Epidermal melanocyte (primary cell): Measurements from ENCODE around the gene HSD11B1.

ENCODE experiments used
- DNase-seq: peaks from one replicate; pipeline ENCODE4 v3.0.0; 2011; ENCODE audit warnings: low spot score; ENCODE audit not compliant: insufficient read length

The HSD11B1 gene

DNA sequence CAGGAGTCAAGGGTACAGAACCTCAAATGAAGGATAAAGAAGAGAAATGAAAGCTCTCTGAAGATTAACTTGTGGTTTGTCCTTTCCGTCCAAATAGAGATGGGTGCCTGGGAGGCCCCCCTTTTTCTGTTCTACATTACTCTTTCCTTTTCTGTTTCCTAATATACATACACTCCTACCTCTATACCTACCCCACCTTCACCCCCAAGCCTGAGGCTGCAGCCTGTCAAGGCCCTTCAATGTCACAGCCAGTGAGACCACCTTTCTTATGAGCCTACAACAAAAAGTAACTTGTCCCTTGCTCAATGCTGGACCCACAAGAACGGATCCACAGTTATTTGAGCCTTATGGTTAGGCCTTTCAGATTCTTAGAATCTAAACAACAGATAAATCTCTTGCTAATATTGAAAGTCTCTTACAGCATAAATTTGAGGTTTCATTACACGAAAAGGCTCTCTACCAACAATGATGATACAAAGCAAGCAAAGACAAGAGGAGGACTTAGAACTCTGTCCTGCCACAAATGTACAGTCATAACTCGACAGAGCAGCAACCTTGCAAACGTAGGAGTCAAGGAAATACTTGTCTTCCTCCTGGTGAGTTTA is 47.1 kb downstream of the HSD11B1 start:
- DNase-seq = no peak

DNA sequence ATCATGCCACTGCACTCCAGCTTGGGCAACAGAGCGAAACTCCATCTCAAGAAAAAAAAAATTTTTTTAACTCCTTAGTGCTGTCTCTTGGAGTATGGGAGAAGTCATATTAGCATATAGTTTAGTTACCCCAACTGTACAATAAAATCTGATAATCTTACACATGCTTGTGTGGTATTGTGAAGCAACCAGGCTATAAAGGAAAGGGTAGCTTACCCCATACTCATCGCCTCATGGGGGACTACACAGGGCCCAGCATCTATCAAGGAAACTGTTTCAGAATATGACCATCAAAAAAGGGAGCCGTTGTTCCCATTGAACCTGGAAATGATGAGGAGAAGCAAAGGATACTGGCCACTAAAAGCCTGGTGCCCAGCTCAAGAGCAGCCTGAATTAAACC is 48.2 kb downstream of the HSD11B1 start:
- DNase-seq = no peak

DNA sequence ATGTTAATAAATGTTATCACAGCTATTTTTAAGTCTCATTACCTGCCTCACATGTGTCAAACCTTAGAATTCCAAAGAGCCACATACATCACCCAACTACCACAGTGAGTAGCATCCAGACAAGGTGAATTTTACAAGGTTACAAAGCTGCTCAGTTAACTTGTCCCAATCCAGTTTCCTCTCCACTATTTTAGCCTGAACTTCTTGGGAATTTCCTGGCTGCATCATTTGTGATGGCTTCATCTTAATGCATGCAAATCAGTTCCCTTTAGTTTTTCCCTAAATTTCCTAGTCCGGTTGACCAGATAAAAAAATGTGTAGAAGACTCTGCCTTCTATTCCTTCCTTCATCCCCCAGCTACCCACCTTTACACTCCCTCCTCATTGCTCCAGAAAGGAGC is 50.6 kb downstream of the HSD11B1 start:
- DNase-seq = no peak

DNA sequence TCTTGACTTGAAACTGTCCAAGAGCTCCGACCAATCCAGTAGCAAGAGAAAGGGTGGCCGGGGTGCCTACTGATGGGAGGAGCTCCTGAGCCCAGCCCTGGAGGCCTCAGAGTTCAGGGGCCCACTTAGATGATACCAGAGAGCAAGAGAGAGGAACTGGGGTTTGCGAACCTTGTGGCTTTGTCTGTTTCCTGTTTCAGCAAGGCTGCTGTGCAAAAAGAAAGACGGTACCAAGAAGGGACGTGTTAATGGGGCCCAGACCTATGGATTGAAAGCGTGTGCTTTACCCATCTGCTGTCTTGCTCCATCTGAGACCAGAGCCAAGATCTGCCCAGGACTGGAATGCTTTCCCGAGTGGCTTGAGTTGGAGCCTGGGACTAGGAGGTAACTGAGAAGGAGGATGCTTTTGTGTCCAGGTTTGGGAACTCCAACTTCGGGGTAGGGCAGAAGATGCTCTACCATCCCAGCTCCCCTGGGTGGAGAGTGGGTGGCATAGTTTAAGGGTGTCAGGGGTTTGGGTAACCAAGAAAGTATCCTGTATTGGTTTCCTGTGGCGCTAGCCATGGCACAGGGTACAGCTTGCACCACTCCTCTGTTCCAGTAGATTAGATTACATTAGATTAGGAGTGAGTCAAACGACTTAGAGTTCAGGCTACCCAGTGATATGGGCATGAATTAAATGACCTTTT is 51.4 kb downstream of the HSD11B1 start, which contains the start of gene TRAF3IP3:
Gene TRAF3IP3 (plus strand): TSS at position 128 of the 689 bp plus-strand sequence. CDS start 3,987 bp downstream, outside the sequence.
- DNase-seq = no peak

DNA sequence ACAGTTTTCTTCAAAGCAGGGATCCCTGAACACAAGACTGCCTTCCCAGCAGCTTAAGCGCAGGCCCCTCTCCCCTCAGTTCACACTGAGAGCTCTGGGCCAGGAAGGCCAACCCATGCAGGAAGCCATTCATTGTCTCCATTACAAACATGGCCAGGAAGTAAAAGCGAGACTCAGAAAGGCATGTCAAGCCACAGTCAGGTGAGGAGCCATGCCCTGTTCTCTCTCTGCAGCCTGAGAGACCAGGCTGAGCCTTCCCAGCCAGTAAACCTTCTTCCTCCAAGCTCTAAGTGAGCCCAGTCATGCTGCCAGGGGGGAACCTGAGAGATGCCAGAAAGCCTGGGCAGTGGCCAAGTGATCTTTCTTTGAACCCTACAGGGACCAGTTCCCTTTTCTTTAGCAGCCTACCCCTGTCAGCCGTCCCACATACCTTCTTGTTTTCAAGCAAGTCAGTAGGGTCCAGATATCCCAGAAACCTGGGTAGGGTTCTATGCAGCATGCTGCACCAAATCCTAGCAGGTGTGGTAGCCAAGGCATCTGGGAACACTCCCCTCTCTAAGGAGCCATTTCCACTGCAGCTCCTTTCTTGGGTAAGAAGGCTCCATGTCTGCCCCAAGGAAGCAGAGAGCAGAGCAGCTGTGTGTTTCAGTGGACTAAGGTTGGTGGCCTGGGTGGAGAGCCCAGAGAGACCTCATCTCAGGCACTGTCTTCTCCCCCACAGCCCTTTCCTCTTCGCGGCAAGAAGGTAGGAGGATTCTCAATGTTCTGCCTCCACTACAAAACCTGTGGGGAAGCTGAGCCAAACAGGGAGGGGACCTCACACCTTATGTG is 52.2 kb downstream of the HSD11B1 start:
- DNase-seq = no peak

DNA sequence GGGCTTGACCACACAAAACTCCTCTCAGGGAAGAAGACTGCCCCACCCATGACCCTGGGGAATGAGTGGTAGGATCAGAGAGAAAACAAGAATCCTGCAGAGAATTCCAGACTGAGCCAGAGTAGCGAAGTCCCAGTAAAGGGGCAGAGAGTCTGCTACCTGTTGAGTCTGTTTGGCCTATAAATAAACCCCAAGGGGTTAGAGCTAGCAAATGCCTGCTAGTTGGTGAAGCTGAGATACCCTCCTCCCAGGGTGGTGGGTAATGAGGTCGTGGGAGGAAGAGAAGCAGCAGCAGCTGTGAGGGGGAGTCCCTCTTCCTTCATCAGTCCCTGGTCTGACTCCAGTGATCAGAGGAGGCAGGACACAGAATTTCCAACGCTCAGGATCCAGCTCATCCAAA is 53.8 kb downstream of the HSD11B1 start:
- DNase-seq = no peak

DNA sequence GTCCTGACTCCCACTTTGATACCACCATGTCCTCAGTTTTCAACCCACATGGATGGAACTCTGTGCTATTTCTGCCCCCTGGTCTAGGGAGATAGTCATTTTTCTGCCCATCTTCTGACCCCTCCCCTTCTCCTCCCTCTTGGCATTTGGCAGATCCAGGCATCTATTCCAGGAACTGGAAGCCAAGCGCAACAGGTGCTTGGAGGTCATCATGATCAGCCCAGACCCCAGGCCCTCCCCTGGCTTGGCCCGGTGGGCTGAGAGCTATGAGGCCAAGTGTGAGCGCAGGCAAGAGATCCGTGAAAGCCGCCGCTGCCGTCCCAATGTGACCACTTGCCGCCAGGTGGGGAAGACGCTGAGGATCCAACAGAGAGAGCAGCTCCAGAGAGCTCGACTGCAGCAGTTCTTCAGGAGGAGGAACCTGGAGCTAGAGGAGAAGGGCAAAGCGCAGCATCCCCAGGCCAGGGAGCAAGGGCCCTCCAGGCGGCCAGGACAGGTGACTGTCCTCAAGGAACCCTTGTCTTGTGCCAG is 55.2 kb downstream of the HSD11B1 start:
- no peak for DNase-seq

DNA sequence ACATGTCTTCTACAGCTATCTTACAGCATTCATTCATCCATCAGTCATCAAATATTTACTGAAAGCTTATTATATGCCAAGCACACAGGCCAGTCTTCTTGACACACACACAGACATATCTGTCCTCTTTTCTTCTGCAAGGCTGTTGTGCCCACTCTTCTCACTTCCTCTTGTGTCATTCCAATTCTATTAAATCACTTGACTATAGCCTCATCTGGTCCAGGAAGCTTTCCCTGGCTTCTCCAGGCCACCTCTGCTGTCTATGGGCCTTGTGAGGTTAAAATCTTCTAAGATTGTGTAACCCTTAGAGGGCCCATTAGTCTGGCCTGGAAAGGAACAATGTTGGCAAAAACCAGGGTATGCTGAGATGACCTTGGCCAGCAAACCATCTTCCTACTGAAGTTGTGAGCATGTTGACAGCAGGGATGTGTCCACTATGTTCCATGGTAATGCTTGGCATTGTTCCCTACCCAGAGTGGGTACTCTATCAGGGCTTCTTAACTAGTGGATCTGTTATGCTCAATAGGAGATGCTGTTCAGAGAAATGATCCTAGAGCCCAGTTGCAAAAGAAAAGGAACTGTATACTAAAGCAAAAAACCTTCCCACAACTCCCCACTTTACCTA is 56.5 kb downstream of the HSD11B1 start:
- DNase-seq = no peak

DNA sequence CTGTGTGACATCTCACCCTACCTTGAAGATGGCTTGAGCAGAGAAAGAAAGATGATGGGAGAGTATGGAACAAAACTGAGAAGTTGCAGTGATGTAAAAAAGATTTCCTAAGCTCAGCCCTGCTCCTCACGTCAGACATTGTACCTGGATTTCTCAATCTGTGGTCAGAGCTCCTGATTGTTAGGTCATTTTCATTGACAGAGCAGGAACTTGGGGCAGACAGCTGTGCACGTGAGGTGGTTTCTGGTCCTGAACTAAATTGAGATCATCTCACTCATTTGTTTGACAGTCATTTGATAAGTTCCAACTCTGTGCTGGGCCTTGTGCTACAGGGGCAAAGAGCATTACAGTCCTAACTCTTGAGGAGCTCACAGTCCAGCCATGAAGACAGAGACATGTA is 61.4 kb downstream of the HSD11B1 start:
- DNase-seq = no peak

DNA sequence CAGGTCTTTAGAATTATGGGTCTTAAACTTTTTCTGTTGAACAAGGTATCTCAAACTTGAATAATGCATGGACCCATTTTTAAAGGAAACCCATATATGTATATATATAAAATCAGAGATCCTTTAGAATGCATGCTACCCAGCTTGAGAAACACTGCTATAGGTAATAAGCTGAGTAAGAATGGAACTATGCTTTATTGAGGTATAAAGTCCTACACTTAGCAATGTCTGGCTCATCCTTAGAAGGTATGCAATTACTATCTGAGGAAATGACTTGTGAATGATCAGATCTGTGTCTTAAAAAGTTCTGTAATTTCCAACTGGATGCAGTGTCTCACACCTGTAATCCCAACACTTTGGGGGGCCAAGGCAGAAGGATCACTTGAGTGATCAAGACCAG is 62.5 kb downstream of the HSD11B1 start:
- no peak for DNase-seq

DNA sequence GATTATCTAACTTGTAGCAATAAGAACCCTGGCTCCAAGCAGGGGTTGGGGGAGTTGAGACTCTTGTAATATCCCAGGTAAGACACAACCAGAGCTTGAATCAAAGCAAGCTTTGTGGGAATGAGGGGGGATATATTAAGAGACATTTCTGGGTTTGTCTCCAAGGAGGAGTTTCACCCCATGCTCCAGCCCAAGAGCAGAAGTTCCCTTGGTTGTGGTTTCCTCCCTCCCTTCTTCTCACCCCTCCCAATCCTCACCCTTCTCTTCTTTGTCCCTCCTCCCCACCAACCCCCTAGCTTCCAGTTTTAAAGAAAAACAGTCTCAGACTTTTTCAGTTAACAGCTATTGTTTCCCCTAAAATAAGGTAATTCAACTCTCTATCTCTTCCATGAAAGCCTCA is 63.1 kb downstream of the HSD11B1 start:
- DNase-seq = no peak

DNA sequence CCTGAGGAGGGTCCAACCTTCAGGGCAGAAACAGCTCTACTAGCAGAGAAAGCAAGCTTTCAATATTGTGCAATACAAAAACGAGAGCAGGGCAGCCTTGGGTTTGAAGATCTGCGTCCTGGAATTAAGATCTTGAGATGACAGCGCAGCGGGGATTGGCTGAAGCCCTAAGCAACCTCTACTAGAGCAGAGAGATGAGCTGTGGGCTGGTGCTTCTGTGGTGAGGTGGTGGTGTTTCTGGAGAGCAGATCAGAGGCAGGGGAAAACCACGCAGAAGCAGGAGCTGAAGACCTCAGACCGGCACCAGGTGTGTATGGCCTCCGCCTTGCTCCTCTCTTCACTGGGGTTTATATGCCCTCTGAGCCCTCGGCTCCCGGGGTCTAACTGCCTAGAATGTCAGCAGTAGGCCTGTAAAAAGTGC is 63.7 kb downstream of the HSD11B1 start:
- no peak for DNase-seq

DNA sequence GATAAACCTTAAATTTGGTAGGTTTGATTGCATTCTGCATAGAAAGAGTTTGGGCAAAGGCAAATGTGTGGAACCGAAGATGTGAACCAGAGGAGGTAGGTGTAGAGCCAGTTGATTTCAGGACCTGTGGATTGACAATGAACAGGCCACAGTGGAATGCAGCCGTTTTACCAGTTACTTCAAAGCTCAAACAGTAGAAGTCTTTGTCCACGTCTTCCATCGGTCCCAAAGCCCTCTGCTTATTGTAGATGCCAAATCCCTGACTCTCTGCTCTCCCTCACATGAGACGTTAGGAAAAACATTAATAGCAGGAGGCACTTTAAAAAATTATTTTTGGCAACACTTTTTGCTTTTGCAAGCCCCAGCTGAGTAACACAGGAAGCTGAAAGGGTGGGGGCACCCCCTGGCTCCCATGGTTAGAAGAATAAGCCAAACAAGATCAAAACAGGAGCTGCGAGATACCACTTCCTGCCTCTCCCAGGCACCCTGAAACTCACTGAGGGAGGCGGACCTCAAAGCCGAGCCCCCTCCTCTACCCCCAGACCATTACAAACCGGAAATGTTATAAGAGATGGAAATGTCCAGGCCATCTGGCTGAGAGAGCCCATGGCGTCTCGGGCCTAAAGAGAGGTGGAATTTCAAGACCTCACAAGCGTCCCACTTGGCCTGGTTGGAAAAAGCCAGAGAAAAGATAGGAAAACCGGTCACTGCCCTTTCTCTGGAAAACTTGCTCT is 64.7 kb downstream of the HSD11B1 start:
- peak; percentile 45 for DNase-seq

DNA sequence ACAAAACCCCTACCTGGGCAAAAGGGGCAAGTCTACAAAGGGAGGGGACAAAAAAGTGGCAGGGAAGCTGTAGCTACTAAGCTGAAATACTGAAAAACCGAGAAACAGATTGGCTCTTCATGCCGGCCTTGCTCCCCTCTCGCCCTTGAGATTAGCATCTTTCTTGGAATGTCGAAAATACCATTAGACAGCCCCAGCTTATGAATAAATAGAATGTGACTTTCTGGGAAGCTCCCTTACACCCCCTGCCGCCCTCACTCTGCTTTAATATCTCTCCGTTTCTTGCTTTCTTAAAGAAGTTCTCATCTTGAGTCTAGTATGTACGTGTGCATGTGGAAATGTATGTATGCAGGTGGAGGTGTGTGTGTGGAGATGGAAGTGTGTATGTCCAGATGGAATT is 65.3 kb downstream of the HSD11B1 start:
- DNase-seq = no peak

DNA sequence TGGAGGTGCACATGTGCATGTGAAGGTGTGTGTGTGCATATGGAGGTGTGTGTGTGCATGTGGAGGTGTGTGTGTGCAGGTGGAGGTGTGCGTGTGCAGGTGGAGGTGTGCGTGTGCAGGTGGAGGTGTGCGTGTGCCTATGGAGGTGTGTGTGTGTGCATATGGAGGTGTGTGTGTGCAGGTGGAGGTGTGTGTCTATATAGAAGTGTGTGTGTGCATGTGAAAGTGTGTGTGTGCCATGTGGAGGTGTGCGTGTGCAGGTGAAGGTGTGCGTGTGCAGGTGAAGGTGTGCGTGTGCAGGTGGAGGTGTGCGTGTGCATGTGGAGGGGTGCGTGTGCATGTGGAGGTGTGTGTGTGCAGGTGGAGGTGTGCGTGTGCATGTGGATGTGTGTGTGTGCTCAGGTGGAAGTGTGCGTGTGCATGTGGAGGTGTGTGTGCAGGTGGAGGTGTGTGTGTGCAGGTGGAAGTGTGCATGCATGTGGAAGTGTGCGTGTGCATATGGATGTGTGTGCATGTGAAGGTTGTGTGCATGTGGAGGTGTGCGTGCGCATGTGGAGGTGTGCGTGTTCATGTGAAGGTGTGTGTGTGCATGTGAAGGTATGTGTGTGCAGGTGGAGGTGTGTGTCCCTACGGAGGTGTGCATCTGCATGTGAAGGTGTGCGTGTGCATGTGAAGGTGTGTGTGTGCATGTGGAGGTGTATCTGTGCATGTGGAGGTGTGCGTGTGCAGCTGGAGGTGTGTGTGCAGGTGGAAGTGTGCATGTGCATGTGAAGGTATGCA is 66.2 kb downstream of the HSD11B1 start:
- DNase-seq = no peak

DNA sequence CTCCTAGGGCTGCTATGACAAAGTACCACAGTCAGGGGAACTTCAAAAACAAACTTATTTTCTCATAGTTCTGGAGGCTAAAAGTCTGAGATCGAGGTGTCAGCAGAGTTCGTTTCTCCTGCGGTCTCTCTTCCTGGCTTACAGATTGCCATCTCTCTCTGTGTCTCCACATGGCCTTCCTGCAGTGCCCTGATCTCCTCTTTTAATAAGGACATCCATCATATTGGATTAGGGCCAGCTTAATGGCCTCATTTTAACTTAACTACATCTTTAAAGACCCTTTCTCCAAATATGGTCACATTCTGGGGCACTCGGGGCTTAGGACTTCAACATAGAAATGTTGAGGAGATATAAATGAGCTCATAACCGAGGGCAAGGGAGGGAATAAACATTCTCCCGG is 67.5 kb downstream of the HSD11B1 start:
- no peak for DNase-seq

DNA sequence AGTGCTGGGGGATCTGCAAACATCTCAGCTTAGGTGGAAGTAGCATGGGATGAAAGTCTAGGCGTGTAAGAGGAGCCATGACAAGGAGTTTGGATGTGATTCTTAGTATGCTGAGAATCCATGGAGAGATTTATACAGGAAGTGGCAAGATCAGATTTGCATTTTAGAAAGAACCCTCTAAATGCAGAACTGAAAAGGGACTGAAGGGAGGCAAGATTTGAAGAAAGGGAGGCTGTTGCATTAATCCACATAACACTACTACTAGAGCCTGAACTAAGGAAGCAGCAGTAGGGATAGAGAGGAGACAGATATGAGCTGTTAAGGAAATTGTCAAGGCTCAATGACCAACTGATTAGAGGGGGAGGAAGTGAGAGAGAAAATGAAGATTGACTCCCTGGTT is 69.9 kb downstream of the HSD11B1 start:
- DNase-seq = no peak

DNA sequence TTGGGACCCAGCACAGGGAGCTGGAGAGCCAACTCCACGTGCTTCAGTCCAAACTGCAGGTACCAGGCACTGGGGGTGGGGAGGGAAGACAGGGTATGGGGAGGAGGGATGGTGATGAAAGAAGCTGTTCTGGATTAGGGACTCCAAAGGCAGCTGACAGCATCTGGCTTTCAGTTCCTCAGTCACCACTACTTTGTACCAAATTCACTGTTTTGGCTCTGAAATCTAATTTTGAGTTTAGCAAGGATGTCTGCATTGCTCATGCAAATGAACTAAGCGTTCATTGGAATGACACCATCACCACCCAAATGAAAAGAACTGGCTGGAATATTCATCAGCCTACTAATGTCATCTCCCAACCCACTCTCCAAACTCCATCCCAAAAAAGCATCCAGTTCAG is 71.0 kb downstream of the HSD11B1 start:
- DNase-seq = no peak

DNA sequence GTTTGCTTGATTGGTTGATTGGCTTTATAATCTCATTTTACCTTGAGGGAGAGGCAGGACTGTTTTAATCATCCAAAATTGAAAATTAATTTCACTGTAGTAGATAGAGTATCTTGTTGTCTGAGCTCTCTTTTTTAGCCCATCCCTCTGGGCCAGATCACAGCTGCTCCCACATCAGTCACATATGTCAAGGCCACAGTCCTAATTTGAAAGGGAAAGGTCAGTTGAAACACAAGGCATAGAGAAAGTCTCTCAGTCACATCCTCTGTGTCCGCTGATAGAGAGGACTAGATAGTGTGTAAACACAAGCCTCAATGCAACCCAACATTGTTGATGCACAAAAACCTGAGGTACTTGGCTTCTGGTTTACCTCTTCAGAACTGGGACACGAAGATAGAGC is 72.9 kb downstream of the HSD11B1 start:
- no peak for DNase-seq

DNA sequence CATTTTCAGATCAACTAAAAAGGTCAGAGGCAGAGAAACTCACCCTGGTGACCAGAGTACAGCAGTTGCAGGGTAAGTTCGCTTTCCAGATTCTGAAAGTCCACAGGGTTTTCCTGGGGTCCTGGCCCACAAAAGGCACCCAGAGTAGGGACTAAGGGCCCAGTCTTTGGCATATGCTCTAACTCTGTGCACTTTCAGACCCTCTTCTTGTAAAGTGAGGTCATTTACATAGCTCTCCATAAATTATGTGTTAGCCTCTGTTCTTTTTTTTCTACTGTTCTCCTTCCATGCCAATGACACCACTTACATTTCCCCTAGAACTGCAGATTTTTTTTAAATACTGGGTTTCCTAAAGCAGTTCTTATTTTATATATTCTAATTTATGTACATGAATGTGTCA is 73.5 kb downstream of the HSD11B1 start:
- no peak for DNase-seq
